AG08396 (cell line): ENCODE measurements around the gene PRKG1.
"Not testable (repeated sequence)": the region's sequence is repeated elsewhere in the genome, so short reads cannot be mapped to it uniquely, and the experiment has no call there.

ENCODE experiments used
- DNase-seq: peaks from one replicate; pipeline ENCODE4 v3.0.0; 2012; ENCODE audit warnings: low spot score, mixed read lengths

The PRKG1 gene

DNA sequence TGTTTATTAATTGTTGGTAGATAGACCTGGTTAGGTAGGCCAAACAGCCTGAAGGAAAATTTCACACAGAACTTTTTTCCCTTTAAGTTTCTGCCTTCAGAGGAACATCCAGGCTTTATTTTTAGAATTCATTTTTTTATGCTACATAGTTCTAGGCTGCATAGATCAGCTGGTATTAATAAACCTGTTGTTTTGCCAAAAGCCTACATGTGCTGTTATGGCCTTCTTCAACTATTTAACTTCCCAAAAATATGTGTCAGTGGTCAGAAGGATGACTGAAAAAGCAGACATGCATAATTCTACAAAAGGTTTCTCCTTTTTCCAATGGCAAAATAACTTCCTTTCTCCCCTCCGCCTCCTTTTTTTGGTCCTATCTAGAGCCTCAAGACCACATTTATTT lies 936.8 kb downstream of the PRKG1 start:
- DNase-seq = no peak

GRCh38 chr10:52019077-52019555 lies 944.8 kb downstream of the PRKG1 start:
- DNase-seq = no peak

GRCh38 chr10:52019656-52020055 lies 945.4 kb downstream of the PRKG1 start:
- no peak for DNase-seq

GRCh38 chr10:52020173-52020572 lies 945.9 kb downstream of the PRKG1 start:
- no peak for DNase-seq

DNA sequence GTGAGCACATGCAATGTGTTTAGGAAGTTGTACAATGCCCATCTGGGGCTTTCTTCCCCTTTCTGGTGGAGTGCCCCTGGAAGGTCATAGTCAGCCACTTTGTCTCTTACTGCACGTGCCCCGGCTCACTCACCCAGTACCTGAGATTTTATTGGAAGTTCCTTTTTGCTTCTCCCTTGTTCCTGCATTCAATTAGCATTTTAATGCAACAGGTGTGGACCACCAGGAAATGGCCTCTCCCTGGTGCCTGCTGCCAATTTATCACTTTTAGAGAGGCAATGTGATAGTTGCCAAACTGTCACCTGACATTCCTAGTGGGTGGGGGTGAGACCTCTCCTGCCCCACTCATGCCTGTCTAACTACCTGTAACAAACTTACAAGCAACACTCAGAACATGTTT lies 946.4 kb downstream of the PRKG1 start:
- DNase-seq = no peak

DNA sequence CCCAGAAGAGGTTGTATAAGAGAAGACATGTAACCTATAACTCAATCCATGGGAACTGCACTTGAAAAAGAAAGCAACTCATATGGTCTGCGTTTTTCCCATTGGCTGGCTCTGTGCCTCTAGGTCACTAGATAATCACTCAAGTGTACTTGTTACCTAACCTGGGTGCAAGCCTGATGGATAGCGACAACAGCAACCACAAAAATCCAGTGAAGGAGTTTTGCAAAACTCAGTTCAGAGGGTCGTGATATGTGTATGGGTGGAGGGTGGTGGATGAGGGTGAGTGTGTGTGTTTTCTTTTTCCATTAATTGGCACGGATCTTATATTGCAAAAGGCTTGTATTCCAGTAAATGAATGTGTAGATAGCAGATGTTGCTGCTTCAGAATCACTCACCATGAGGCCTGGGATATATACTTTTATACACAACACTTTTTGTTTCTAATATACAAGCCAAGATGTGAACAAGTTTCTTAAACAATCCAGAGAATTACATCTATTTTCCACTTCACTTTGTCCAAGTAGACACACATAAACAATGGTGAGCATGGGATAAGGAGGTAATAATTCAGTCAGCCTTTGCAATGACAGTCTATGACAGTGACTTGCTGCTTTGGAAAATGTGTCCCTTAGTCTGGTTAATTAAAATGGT lies 952.9 kb downstream of the PRKG1 start:
- DNase-seq = peak; percentile 22

DNA sequence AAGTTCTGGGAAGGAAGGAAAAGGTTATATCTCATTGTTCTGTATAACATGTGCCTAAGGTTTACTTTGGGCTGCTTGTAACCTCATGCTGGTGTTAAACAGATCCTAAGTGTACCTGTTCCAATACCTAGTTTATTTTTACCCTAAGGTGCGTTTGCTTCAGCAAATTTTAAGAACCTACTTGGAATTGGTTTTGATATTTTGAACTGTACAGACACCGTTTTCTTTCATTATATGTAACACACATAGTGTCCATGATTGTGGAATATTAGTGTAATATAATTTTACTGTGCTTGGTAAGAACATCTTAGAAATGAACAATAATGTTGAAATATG lies 954.2 kb downstream of the PRKG1 start:
- DNase-seq = no peak

DNA sequence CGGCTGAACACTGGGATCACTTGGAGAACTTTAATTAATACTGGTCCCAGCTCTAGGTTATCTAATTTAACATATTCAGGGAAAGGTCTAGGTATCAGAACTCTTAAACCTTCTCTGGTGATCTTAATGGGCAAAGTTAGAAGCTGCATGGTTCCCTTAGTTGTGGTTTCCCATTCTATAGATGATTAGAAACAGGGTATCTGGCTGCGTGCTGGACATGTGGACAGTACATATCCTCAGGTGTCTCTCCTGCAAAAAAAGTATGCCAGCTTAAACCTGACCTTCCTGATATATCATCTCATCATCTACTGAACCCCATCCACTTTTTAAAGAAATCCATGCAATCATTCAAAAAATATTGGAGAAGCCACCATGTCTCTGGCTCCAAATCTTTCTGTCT lies 955.3 kb downstream of the PRKG1 start:
- no peak for DNase-seq

DNA sequence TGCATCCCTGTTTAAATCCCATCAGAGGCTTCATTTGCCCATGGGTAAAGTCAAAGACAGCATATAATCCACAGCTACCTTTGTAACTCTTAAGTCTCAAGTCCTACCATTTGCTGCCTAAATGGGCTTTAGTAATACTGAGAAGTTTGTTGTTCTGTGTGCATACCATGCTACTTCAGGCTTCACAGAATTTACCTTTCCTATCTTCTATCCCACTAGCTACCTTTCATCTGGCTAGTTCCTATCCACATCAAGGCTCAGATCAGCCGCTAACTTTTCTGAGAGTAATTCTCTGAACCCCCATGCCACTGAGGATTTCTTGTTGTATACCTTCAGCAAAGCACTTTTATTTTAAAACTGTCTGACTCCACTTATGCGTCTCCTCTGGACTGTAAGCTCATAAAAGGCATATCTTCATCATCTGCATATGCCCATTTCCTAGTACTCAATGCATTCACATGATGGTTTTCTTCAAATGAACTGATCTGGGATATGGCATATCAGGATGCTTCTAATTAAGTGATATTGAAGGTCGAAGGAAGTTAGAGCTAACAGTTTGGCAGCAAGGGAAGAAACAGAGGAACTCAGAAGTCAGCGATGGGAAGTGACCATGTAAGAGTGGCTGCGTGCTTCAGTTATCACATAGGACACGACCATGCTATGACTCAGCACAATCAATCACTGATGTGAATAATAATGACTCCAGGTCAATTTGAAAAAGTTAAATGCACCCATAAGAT lies 955.9 kb downstream of the PRKG1 start:
- no peak for DNase-seq

- no peak for DNase-seq
Measured at GRCh38 chr10:52030975-52031374, 956.7 kb downstream of the PRKG1 start.

GRCh38 chr10:52031771-52032170 lies 957.5 kb downstream of the PRKG1 start:
- DNase-seq = no peak

DNA sequence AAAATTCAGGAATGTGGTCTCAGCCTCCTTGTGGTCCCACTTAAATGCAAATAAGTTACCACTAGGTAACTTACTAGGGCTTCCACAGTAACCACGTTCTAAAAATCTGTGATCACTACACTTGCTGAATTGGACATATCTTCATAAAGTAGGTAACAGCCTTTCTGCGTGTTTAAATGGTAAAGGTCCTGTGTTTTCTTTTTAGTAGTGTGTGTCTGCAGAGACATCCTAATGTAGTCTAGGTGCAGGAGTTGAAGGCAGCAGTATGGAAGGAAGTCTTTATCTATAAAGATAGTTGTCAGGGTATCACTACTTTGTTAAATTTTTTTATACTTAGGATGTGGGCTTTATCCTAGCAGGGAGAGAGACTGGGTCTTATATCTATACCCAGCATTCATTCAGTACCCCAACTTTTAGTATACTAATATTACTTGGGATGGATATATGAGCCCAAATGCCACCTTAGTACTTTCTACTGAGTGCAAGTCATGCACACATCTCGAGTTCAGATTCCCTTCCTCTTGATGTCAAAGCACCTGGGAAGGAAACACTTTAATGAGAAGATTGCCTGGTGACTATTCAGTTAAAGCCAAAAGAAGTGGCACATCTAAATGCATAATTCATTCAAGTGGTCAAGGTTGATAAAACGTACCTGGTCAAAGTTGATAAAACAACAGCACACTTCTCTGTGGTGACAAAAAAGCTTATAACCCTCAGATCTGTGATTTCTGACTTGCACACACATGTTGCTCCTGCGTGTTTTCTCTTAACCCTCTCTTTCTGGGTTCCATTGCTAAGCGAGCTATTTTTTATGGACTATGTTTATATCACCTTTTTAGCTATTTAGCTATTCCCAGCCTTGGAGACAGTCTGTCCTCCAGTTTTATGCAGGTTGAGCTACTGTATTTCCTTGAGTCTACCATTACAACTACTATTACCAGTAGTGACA lies 958.7 kb downstream of the PRKG1 start:
- DNase-seq = no peak

DNA sequence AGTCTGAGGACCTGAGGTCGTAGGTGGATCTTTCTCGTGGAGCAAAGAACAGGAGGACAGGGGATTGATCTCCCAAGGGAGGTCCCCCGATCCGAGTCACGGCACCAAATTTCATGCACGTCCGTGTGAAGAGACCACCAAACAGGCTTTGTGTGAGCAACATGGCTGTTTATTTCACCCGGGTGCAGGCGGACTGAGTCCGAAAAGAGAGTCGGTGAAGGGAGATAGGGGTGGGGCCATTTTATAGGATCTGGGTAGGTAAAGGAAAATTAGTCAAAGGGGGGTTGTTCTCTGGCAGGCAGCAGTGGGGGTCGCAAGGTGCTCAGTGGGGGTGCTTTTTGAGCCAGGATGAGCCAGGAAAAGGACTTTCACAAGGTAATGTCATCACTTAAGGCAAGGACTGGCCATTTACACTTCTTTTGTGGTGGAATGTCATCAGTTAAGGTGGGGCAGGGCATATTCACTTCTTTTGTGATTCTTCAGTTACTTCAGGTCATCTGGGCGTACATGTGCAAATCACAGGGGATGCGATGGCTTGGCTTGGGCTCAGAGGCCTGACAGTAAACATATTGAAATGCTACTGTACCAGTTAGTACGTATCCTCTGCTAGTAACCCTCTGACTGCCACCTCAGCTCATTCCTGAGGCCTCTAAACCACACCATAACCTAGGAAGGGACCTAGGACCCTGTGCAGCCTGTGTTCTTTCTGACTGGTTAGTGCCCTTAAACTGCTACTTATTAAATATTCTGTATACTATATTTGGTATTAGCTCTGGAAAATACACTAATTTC lies 964.9 kb downstream of the PRKG1 start:
- DNase-seq = not testable (repeated sequence)

GRCh38 chr10:52040486-52040885 lies 966.2 kb downstream of the PRKG1 start:
- DNase-seq = no peak

- no peak for DNase-seq
Measured at GRCh38 chr10:52043811-52044210, 969.5 kb downstream of the PRKG1 start.

- no peak for DNase-seq
Measured at GRCh38 chr10:52048051-52048450, 973.8 kb downstream of the PRKG1 start.

- DNase-seq = no peak
Measured at GRCh38 chr10:52050429-52051047, 976.3 kb downstream of the PRKG1 start.

DNA sequence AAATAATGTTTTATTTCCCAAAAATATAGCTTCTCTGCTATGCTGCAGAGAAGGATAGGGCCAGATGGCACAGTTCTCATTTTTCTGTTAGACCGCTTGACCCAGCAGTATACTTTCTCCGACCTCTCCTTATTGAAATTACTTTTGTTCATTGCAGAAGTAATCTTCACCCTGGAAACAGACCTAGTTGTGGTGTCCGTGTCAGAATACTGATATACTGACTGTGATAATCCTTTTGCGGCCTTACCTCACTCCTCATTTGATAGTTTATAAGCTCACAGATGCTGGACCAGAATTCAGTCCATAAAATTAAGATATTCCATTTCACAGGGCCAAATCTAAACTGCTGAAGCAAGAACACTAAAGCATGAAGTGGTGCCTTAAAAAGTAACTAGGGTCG lies 979.2 kb downstream of the PRKG1 start:
- no peak for DNase-seq

- DNase-seq = no peak
Measured at GRCh38 chr10:52056291-52056690, 982.0 kb downstream of the PRKG1 start.

DNA sequence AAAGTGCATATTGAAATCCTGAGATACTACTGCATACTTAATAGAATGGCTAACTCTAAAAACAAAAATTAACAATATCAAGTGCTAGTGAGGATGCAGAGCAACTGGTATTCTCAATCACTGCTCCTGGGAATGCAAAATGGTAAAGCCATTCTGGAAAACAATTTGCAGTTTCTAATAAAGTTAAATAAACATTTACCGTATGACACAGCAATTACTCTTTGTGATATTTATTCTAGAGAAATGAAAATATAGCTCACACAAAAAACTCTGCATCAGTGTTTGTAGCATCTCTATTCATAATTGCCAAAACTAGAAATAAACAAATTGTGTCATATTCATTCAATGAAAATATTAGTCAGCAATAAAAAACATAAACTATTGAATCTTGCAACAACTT lies 984.8 kb downstream of the PRKG1 start:
- DNase-seq = no peak

DNA sequence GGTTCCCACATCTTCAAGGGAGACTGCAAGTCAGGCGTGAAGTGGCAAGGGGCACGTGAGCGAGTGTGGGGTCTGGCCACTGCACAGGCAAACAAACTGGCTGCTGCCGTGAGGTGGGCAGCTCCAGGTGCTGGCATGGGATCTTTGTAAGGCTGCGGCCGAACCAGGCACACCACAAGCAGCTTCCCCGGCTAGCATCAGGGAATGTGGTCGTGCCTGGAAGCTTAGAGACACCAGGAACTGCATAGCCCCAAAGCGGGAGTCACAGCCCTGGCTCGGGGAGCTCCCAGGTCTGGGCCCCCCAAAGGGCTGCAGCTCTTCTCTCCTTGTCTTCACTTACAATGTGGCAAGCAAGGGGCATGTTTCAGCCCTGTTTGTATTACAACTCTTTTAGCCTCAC lies 988.9 kb downstream of the PRKG1 start:
- DNase-seq = no peak
